ENCODE measurements around the gene GPR55. TPM values are rescaled to one million over a fixed set of nuclear protein-coding genes. Genes with fewer than 3 reads are reported as not detected.

Gene GPR55
- total RNA-seq, 1 experiment from 2014 or later: 0.07 TPM

DNA sequence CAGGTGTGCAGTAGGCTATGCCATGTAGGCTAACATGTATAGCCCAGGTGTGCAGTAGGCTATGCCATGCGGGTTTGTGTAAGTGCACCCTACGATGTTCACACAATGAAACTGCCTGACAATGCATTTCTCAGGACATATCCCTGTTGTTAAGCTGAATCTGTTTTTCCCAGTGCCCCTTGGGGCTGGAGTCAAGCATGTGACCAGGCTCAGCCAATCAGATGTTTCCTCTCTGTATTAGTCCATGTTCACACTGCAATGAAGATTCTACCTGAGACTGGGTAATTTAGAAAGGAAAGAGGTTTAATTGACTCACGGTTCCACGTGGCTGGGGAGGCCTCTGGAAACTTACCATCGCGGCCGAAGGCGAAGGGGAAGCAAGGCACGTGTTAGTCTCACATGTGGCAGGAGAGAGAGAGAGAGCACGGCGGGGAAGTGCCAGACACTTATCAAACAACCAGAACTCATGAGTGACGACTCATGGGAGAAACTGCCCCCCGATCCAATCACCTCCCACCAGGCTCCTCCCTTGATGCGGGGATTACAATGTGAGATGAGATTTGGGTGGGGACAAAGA is 36.1 kb downstream of the GPR55 start:
- DNase-seq (ENCODE audit: extremely low read depth, low read depth): no peak

GRCh38 chr2:230887342-230887741 is 37.7 kb downstream of the GPR55 start:
- DNase-seq (ENCODE audit: extremely low read depth, low read depth): no peak

DNA sequence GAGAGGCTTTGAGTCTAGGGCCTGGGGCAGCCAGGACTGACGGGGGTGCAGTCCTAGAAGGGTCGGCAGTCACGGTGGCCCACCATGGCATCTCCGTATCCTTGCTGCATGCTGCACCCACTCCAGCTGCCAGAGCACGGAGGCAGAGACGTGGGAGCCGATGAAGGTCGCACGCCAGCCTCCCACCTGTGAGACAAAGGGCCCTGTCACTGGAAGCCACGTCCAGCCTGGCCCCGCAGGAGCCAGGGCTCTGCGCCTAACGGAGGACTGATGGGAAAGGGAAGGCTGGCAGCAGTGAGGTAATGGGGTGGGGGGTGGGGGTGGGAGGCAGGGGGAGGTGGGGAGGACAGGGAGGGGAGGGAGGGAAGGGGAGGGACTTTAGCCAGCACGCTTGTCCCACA is 38.4 kb downstream of the GPR55 start:
- no peak for DNase-seq (ENCODE audit: extremely low read depth, low read depth)

DNA sequence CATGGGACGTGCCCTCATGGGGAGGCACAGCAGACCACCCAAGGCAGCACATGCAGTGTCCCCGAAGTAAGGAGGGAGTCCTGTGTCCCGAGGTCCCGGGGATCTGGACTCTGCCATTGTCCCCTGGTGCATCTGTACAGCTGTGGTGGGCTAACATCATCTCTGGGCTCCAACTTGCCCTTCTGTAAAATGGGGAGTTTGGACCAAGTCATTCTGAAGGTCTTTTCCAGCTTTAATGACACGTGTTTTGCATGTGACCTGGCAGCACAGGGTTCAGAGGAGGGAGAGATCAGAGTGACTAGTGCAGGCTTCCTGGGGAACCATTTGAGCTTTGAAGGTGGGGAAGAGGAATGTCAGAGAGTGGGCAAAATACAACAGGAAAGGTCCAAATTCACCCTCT is 38.8 kb downstream of the GPR55 start:
- DNase-seq (ENCODE audit: extremely low read depth, low read depth): no peak

DNA sequence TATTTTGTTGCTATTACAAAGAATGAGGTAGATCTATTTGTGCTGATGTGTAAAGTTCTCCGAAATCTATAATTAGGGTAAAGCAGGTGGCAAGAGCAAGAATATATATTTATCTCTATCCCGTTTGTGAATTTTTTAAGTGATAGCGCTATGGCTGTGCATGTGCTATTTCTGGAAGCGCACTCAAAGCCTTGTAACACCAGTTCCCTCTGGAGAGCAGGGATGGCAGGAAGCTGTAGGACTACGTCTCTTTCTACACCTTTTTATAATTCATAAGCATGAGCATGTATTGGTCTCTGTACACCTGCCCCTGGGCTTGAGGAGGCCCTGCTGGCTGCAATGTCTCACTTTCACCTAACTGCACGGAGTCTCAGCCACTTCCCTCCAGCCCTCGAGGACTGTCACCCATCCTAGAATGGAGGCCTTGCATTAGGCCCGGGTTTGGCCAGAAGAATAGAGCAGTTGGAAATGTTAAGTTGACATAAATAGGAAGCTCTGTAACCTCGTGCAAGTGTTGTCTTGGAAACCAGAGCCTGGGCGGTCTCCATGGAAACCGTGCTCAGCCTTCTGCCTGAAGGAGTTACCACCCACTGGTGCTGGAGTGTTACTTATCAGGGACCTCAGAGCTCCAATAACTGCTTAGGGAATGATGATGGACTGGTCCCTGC is 39.4 kb downstream of the GPR55 start:
- DNase-seq (ENCODE audit: extremely low read depth, low read depth): no peak

GRCh38 chr2:230881840-230882239 is 43.2 kb downstream of the GPR55 start:
- no peak for DNase-seq (ENCODE audit: extremely low read depth, low read depth)

DNA sequence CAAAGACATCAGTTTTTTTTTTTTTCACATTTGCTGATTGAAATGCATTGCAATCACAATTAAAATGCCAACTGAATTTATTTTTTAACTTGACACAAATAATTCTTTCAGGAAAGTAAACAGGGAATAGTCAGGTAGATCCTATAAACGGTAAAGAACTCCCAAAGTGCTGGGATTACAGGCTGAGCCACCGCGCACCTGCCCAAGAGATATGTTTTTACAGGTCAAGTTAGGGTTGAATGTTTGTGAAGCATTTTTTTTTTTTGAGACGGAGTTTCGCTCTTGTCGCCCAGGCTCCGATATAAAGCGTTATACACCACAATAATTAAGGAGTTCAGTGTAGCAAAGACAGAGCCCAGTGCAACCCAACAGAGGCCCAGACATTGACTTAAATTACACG is 45.2 kb downstream of the GPR55 start:
- DNase-seq (ENCODE audit: extremely low read depth, low read depth): no peak

GRCh38 chr2:230879271-230879882 is 45.7 kb downstream of the GPR55 start:
- no peak for DNase-seq (ENCODE audit: extremely low read depth, low read depth)

GRCh38 chr2:230878599-230879188 is 46.3 kb downstream of the GPR55 start:
- DNase-seq (ENCODE audit: extremely low read depth, low read depth): no peak

DNA sequence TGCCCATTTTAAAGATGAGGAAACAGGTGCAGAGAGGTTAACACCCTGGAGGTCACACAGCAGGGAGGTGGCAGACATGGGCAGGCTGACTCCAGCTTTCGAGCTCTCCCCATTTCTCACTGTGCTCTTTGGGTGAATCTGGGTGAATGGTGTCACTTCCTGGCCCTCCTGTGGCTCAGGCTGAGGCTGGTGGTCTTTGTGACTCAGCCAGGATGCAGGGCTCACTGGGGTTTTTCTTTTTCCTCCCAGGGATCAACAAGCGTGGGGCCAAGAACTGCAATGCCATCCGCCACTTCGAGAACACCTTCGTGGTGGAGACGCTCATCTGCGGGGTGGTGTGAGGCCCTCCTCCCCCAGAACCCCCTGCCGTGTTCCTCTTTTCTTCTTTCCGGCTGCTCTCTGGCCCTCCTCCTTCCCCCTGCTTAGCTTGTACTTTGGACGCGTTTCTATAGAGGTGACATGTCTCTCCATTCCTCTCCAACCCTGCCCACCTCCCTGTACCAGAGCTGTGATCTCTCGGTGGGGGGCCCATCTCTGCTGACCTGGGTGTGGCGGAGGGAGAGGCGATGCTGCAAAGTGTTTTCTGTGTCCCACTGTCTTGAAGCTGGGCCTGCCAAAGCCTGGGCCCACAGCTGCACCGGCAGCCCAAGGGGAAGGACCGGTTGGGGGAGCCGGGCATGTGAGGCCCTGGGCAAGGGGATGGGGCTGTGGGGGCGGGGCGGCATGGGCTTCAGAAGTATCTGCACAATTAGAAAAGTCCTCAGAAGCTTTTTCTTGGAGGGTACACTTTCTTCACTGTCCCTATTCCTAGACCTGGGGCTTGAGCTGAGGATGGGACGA is 47.1 kb downstream of the GPR55 start:
- no peak for DNase-seq (ENCODE audit: extremely low read depth, low read depth)

- DNase-seq (ENCODE audit: extremely low read depth, low read depth): no peak
These were observed 47.8 kb downstream of the GPR55 start for GRCh38 chr2:230877116-230877758.

DNA sequence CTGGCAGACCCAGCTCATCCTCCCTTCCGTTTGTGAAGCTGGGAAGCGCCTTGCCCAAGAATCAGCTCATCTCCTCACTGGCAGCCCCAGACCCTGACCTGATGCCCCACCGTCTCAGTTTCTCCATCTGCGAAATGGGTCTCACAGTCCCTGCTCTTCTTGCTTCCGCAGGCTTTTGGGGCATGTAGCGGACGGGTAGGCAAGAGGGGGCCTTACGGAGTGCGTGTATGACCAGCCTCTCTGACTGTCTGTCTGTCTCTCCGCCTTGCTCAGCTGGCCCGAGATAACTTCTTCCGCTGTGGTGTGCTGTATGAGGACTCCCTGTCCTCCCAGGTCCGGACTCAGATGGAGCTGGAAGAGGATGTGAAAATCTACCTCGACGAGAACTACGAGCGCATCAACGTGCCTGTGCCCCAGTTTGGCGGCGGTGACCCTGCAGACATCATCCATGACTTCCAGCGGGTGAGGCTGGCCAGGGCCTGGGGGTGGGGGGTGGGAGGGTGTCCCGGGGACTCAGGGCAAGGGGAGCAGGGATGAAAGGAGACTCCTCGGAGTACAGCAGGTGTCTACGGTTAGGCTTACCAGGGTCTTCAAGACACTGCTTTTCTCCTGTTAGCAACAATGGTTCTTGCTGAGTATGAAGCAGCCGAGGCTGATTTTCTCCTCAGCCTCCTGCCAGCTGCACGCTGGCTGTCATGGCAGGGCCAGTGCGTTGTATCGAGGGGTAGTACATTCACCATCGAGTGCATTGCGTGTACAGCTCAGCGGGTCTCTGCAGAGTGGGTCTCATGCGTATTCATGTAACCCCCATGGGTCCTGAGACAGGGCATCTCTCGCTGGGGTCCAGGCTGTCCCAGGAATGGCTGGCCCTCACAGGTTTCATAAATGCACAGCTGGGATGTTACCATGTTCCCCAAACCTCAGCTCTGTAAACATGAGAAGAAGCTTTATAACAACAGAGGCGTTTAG is 49.4 kb downstream of the GPR55 start:
- DNase-seq (ENCODE audit: extremely low read depth, low read depth): no peak

GRCh38 chr2:230874876-230875275 is 50.2 kb downstream of the GPR55 start:
- no peak for DNase-seq (ENCODE audit: extremely low read depth, low read depth)

DNA sequence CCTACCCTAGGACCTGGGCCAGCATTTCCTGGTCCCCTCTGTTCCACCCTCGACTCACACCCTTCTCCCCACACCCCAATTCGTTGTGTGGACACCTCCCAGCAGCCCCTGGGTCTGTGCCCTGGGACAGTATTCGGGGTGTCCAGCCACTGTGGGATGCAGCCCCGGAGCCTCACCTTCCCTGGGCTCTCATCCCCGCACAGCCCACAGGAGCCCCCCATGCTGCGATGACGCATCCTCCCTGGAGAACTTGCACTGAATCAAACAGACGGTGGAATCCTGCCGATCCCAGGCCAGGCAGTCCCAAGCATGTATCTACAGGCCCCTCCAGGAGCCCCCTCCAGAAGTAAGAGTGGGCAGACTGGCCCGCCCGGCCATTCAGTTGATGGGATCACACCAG is 50.6 kb downstream of the GPR55 start:
- no peak for DNase-seq (ENCODE audit: extremely low read depth, low read depth)

DNA sequence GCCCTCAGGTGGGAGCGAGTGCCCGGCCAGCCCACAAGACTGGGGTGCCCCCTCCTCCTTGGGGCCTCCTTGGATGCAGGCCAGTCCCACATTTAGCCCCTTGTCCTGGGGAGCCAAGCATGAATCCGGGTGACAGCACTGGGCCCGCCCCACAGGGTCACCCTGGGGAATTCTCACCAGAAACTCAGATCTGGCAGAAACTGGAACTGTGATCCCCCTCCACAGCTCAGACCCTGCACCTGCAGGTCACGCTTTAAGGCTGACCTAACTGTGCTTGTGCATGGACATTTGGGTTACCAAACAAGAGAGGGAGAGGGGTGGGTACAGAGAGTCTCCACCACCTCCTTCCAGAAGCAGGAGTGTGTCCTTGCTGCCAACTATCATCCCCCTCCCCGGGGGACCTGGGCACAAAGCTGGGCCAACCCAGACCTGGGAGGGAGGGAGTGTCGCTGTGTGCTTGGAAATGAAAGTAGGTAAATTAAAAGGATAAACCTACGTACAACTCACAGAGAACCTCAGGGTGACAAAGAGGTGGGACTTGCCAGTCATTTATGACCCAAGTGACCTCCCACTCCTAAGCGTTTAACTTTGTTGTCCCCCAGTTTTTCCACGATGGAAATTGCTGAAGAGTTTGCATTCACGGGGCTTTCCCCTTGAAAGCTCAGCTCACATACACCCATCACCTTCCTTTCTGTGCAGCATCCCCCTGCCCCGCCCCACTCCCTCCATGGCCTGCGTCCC is 51.2 kb downstream of the GPR55 start:
- DNase-seq (ENCODE audit: extremely low read depth, low read depth): no peak

DNA sequence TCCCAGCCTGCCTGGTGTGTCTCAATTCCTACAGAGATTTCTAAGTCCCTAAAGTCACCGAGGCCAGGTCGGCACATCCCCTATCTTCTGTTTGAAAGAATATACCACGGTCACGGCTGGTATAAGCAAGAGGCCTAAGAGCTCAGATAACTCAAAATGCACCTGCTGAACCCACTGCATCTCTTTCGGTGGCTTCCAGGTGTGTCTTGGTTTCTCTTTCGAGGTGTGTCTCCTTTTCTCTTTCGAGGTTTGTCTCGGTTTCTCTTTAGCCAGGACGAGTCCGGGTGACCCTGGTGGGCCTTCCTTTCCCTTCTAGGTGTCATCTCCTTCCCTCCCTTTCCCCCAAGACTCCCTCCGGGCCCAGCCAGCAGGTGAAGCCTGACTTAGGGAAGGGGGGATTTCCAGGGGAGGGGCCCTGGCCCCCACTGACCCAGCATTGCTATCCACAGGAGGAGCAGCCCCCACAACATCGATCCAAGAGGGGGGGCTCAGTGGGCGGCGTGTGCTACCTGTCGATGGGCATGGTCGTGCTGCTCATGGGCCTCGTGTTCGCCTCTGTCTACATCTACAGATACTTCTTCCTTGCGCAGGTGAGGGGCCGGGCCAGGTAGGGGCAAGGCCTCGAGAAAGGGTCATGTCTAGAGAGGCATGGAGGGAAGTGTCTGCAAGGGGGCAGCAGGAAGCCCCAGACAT is 51.9 kb downstream of the GPR55 start:
- DNase-seq (ENCODE audit: extremely low read depth, low read depth): no peak

DNA sequence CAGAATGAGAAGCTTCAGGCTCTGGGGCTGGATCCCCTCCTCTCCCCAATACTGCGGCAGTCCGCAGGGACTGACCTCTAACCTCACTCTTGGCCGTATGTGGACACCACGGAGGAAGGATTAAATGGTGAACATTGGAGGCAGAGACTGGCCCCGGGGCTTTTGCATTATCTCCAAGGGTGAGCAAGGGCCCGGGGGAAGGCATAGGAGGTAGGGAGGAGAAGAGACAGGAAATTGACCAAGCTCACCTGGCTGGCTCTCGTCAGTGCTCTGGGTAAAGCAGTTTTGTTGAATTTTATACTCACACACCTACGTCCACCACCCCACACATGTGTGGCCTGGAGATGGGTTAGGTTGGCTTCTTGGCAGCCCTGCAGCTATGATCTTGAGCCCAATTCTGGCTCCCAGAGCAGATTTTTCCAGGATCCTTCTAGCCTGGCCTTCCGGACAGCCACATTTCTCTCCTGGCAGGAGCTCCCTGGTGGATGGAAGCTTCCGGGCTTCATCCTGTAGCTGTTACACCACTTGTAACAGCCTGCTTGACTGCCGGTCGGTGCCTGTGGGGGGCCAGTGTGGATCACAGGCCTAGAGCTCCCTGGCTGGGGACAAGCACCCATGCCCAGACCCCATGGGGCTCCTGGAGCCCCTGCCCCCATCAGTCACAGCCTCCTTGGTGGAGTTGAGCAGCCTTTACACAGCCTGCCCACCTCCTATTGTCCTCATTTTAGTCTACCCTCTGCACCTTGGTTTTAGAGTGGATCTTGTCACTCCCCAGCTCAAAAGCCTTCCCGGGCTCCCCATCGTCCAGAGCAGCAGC is 52.7 kb downstream of the GPR55 start:
- DNase-seq (ENCODE audit: extremely low read depth, low read depth): no peak
